Measurements from ENCODE around the gene CRYBB3. TPM values are rescaled to one million over a fixed set of nuclear protein-coding genes. Genes with fewer than 3 reads are reported as not detected.
"Not testable (repeated sequence)": the region's sequence is repeated elsewhere in the genome, so short reads cannot be mapped to it uniquely, and the experiment has no call there.

The CRYBB3 gene
- total and polyA plus RNA-seq, 2 donors (not counting 3 experiments of a cell fraction or from before 2014, with no cell fraction given), result 0.59 to 1.2 TPM

DNA sequence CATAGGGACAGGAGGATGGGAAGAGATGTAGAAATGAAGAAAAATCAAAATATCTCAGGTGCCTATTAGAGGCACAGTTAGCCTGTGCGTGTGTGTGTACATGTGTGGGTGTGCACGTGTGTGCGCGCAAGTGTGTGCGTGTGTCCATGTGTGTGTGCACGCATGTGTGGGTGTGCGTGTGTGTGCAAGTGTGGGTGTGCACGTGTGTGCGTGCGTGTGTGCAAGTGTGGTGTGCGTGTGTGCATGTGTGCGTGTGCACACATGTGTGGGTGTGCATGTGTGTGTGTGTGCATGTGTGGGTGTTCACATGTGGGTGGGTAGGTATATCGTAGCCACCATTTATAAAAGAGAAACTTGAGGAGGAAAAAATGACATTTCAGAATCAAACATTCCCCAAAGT lies 29.2 kb downstream of the CRYBB3 start:
- H3K4me1 ChIP-seq (ENCODE audit: control insufficient read depth, extremely low read depth, insufficient read depth, low read length), result no peaks in the 10 kb centered on the region
- intact Hi-C loops (cut with micrococcal nuclease) (no loop called here), dilution Hi-C loops (cut with MboI; ENCODE audit: extremely low pct_ligation_motif_present, low sequenced_read_pairs) (no loop called here)
- CTCF ChIA-PET, result no interaction called here
- H3K27ac ChIP-seq (ENCODE audit: insufficient read depth, low read depth, low read length), result no peak overlapping the region
- no peak for DNase-seq (ENCODE audit: low read depth, low spot score)
- H3K36me3 ChIP-seq (ENCODE audit: control insufficient read depth in 2 of 2, extremely low read depth in 1 of 2, insufficient read depth in 2 of 2, low read length in 2 of 2), result no peaks in the 10 kb centered on the region
- H3K9ac ChIP-seq (replicated peaks; ENCODE audit: extremely low read depth, insufficient read depth, low read length), result no peak overlapping the region
- H3K27me3 ChIP-seq (ENCODE audit: control insufficient read depth in 2 of 2, insufficient read depth in 2 of 2, low read length in 2 of 2), result peaks cover 2 to 5% of the 10 kb centered on the region in 2 experiments
- H3K9me3 ChIP-seq (replicated peaks; ENCODE audit: control insufficient read depth, insufficient read depth, low read length), result no peaks in the 10 kb centered on the region
- H3K4me2 ChIP-seq (ENCODE audit: insufficient read depth, low read length), result no peak overlapping the region
- H3K79me2 ChIP-seq (ENCODE audit: control insufficient read depth, insufficient read depth, low read length), result no peaks in the 10 kb centered on the region
- no peaks in the 10 kb centered on the region for H4K20me1 ChIP-seq (replicated peaks; ENCODE audit: control insufficient read depth, extremely low read depth, insufficient read depth, low read length)
- no peak overlapping the region for H2AFZ ChIP-seq (ENCODE audit: low read depth, low read length)
- no peaks in the 10 kb centered on the region for H3K9me1 ChIP-seq (replicated peaks; ENCODE audit: control insufficient read depth, extremely low read depth, insufficient read depth, low read length)
- no peak for FAIRE-seq
- POLR2A ChIA-PET, result no interaction called here
- no TSS peak for BruUV-seq (replicated peaks)
- no peak for TF ChIP-seq POLR2A (IDR thresholded peaks at IDR 0.05; ENCODE audit: low read depth, low read length)
- TF ChIP-seq MYC (IDR thresholded peaks at IDR 0.05; ENCODE audit: low read depth, low read length), result no peak
- no peak for TF ChIP-seq FOS (IDR thresholded peaks at IDR 0.05; ENCODE audit: borderline replicate concordance, insufficient read depth, low read length)
- no peak for TF ChIP-seq JUN (IDR thresholded peaks at IDR 0.05; ENCODE audit: borderline replicate concordance, insufficient read depth, insufficient read length, low read depth)
- no peak for TF ChIP-seq GATA2 (IDR thresholded peaks at IDR 0.05; ENCODE audit: insufficient read depth, insufficient read length, low read depth, low read length)
- no peak for TF ChIP-seq MAX (IDR thresholded peaks at IDR 0.05; ENCODE audit: insufficient read depth, insufficient read length)
- no peak for TF ChIP-seq EZH2 (IDR thresholded peaks at IDR 0.05; ENCODE audit: borderline replicate concordance, low read depth, low read length, severe bottlenecking)
- no peak for TF ChIP-seq POLR2AphosphoS5 (IDR thresholded peaks at IDR 0.05; ENCODE audit: insufficient read depth, low read depth, low read length)
- H3K4me3 ChIP-seq (replicated peaks in 1 of 3; ENCODE audit: insufficient read depth in 1 of 3, low read depth in 1 of 3, low read length in 3 of 3), result no peak overlapping the region

- H3K4me1 ChIP-seq (ENCODE audit: control insufficient read depth, extremely low read depth, insufficient read depth, low read length); BruUV-seq (replicated peaks); H3K9ac ChIP-seq (replicated peaks; ENCODE audit: extremely low read depth, insufficient read depth, low read length); H3K4me2 ChIP-seq (ENCODE audit: insufficient read depth, low read length); H3K79me2 ChIP-seq (ENCODE audit: control insufficient read depth, insufficient read depth, low read length); CTCF ChIA-PET; H3K27ac ChIP-seq (ENCODE audit: insufficient read depth, low read depth, low read length); POLR2A ChIA-PET; intact Hi-C loops (cut with micrococcal nuclease); H3K9me3 ChIP-seq (replicated peaks; ENCODE audit: control insufficient read depth, insufficient read depth, low read length); H4K20me1 ChIP-seq (replicated peaks; ENCODE audit: control insufficient read depth, extremely low read depth, insufficient read depth, low read length); FAIRE-seq; H2AFZ ChIP-seq (ENCODE audit: low read depth, low read length); H3K4me3 ChIP-seq (replicated peaks in 1 of 3; ENCODE audit: insufficient read depth in 1 of 3, low read depth in 1 of 3, low read length in 3 of 3); H3K27me3 ChIP-seq (ENCODE audit: control insufficient read depth in 2 of 2, insufficient read depth in 2 of 2, low read length in 2 of 2); H3K36me3 ChIP-seq (ENCODE audit: control insufficient read depth in 2 of 2, extremely low read depth in 1 of 2, insufficient read depth in 2 of 2, low read length in 2 of 2); dilution Hi-C loops (cut with MboI; ENCODE audit: extremely low pct_ligation_motif_present, low sequenced_read_pairs); H3K9me1 ChIP-seq (replicated peaks; ENCODE audit: control insufficient read depth, extremely low read depth, insufficient read depth, low read length); DNase-seq (ENCODE audit: low read depth, low spot score): not testable (repeated sequence)
Observed at GRCh38 chr22:25230760-25231159, 31.1 kb downstream of the CRYBB3 start.

Data from endothelial cell of umbilical vein (primary cell).